MM.1S (cell line): ENCODE data around the gene DUSP9.

Experiments used
- DNase-seq: peaks from one replicate; pipeline ENCODE4 v3.0.0-alpha.2; 2015
- H2AFZ ChIP-seq: fragments of 300-600 bp; sonication (generic); 2 replicates; pipeline ENCODE4 v1.6.0; 2016; ENCODE audit warnings: antibody characterized with exemption, low read length
- H3F3A ChIP-seq: fragments of 300-600 bp; sonication (generic); 2 replicates; pipeline ENCODE4 v1.6.1; 2016; ENCODE audit warnings: mild to moderate bottlenecking, antibody characterized with exemption, low read length, moderate library complexity, mixed read lengths; ENCODE audit not compliant: insufficient read depth
- H3K27ac ChIP-seq: fragments of 300-600 bp; sonication (generic); 2 replicates; pipeline ENCODE4 v1.5.1; 2016; ENCODE audit warnings: mild to moderate bottlenecking, low read length
- H3K27me3 ChIP-seq: fragments of 300-600 bp; sonication (generic); replicated peaks from 2 replicates; pipeline ENCODE4 v1.6.0; 2016; ENCODE audit warnings: low read length; ENCODE audit not compliant: insufficient read depth
- H3K36me3 ChIP-seq: fragments of 300-600 bp; sonication (generic); replicated peaks from 2 replicates; pipeline ENCODE4 v1.6.1; 2016; ENCODE audit warnings: mild to moderate bottlenecking, low read length, mixed read lengths; ENCODE audit not compliant: insufficient read depth
- H3K4me1 ChIP-seq: fragments of 300-600 bp; sonication (generic); 2 replicates; pipeline ENCODE4 v1.6.1; 2016; ENCODE audit warnings: low read length, mixed read lengths
- H3K4me2 ChIP-seq: fragments of 300-600 bp; sonication (generic); 2 replicates; pipeline ENCODE4 v1.6.0; 2016; ENCODE audit warnings: low read depth, low read length
- H3K4me3 ChIP-seq: fragments of 300-600 bp; sonication (generic); 2 replicates; pipeline ENCODE4 v1.5.1; 2016; ENCODE audit warnings: low read length, mixed read lengths
- H3K79me2 ChIP-seq: fragments of 300-600 bp; sonication (generic); 2 replicates; pipeline ENCODE4 v1.6.1; 2016; ENCODE audit warnings: mixed run types, low read length, mixed read lengths
- H3K9ac ChIP-seq: fragments of 300-600 bp; sonication (generic); 2 replicates; pipeline ENCODE4 v1.6.1; 2016; ENCODE audit warnings: low read length, mixed read lengths
- H3K9me2 ChIP-seq: fragments of 300-600 bp; sonication (generic); replicated peaks from 2 replicates; pipeline ENCODE4 v1.6.1; 2016; ENCODE audit warnings: mild to moderate bottlenecking, low read length, mixed read lengths; ENCODE audit not compliant: insufficient read depth
- H3K9me3 ChIP-seq: fragments of 300-600 bp; sonication (generic); replicated peaks from 2 replicates; pipeline ENCODE4 v1.6.1; 2016; ENCODE audit warnings: mild to moderate bottlenecking, low read length, mixed read lengths; ENCODE audit not compliant: insufficient read depth
- H4K20me1 ChIP-seq: fragments of 300-600 bp; sonication (generic); 2 replicates; pipeline ENCODE4 v1.6.1; 2016; ENCODE audit warnings: mild to moderate bottlenecking, low read length, moderate library complexity, mixed read lengths; ENCODE audit not compliant: insufficient read depth
- EZH2 ChIP-seq: fragments of 300-600 bp; sonication (generic); optimal IDR thresholded peaks from 2 replicates; pipeline ENCODE3; 2017; ENCODE audit warnings: low read depth, mild to moderate bottlenecking, antibody characterized with exemption, low read length, mixed read lengths
- EZH2phosphoT487 ChIP-seq: fragments of 300-600 bp; sonication (generic); IDR thresholded peaks from 2 replicates; pipeline ENCODE4 v1.6.1; 2018; ENCODE audit warnings: antibody characterized with exemption, low read length
- TF ChIP-seq, protein P1 (sequence below): fragments of 300-600 bp; sonication (generic); IDR thresholded peaks from 2 replicates; pipeline ENCODE4 v1.5.1; 2016; ENCODE audit warnings: antibody characterized with exemption, low read length, mixed read lengths

DUSP9 gene

DNA sequence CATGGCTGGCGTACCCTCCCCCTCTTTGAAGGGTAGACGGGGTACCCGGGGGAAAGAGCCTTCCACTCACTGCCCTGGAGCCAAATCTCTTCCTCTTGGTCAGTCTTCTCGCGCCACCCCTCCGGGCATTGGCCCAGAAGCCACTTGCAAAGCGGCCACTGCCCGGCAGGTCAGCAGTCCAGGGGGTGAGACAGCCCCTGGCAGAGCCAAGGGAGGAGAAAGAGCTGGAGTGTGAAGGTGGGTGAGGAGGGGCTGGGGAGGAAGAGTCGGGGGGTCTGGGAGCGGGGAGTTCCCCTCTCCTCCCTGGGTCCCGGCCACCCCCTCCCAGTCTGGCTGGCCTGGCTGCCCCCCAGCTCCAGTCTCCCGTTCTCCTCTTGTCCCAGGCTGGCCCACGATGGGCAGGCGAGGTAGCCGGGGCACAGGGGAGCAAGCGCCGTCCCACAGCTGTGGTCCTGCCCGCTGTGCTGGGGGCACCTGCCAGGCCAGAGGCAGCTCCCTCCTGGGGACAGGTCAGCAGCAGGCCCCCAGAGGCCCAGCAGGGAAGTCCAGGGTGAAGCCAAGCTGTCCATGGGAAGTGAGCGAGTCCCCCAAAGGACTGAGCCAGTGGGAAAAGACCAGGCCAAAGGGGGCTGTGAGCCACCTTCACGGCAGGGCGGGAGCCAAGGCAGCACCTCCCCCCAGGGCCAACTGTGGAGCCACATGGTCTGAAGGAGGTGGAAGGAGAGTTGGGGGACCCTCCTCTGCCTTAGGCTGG is 21.6 kb upstream of the DUSP9 start:
- H3K9me2 ChIP-seq: no peaks in the 10 kb centered on the region
- no peak overlapping the region for H3K27ac ChIP-seq

DNA sequence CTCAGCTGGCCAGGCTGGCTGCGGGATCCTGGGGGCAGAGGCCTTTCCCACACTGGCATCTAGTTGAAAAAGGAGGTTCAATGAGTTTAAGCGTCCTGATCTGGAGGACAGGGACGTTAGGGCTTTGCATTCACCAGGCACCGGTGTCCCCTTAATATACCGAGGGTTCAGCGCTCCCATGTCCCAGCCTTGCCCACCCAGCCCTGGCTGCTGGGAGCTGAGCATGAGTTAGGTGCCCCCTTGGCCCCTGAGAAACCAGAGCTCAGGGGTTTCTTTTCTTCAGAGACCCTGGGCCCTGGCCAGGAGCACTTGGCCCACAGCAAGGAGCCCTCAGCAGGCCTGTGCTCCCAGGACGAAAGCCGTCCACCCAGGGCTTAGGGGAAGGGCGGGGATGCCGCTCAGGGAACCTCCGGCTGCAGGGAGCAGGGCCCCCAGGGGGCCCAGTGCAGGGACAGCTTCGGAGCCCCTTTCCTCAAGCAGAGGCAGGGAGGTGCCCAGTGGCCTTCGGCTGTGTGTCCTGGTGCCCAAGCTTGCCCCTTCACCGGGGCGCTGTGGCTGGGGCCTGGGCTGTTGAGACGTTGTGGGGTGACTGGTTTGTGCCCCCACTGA is 20.9 kb upstream of the DUSP9 start:
- Histone ChIP-seq H3K9ac (no peak overlapping the region), H4K20me1 (no peaks in the 10 kb centered on the region), H3K9me3 (no peaks in the 10 kb centered on the region), H3F3A (no peaks in the 10 kb centered on the region), H2AFZ (no peak overlapping the region), H3K79me2 (no peaks in the 10 kb centered on the region), H3K36me3 (no peaks in the 10 kb centered on the region), H3K4me2 (no peak overlapping the region), H3K27ac (no peak overlapping the region), H3K9me2 (no peaks in the 10 kb centered on the region), H3K4me3 (no peak overlapping the region), H3K27me3 (peaks cover 68% of the 10 kb centered on the region), H3K4me1 (no peaks in the 10 kb centered on the region)
- no peak for TF ChIP-seq EZH2phosphoT487
- TF ChIP-seq, protein P1, sequence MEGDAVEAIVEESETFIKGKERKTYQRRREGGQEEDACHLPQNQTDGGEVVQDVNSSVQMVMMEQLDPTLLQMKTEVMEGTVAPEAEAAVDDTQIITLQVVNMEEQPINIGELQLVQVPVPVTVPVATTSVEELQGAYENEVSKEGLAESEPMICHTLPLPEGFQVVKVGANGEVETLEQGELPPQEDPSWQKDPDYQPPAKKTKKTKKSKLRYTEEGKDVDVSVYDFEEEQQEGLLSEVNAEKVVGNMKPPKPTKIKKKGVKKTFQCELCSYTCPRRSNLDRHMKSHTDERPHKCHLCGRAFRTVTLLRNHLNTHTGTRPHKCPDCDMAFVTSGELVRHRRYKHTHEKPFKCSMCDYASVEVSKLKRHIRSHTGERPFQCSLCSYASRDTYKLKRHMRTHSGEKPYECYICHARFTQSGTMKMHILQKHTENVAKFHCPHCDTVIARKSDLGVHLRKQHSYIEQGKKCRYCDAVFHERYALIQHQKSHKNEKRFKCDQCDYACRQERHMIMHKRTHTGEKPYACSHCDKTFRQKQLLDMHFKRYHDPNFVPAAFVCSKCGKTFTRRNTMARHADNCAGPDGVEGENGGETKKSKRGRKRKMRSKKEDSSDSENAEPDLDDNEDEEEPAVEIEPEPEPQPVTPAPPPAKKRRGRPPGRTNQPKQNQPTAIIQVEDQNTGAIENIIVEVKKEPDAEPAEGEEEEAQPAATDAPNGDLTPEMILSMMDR: no peak
- TF ChIP-seq EZH2: no peak
- DNase-seq: no peak

More for the DNA sequence above, 21.6 kb upstream of the DUSP9 start:
- Histone ChIP-seq H2AFZ (no peak overlapping the region), H3K9me3 (no peaks in the 10 kb centered on the region), H3K27me3 (peaks cover 62% of the 10 kb centered on the region), H3K4me1 (no peaks in the 10 kb centered on the region), H3K36me3 (no peaks in the 10 kb centered on the region), H3F3A (no peaks in the 10 kb centered on the region), H3K4me2 (no peak overlapping the region), H3K79me2 (no peaks in the 10 kb centered on the region), H3K9ac (no peak overlapping the region), H3K4me3 (no peak overlapping the region), H4K20me1 (no peaks in the 10 kb centered on the region)
- no peak for DNase-seq
- TF ChIP-seq EZH2 (no peak), EZH2phosphoT487 (no peak)
- TF ChIP-seq, protein P1: no peak

DNA sequence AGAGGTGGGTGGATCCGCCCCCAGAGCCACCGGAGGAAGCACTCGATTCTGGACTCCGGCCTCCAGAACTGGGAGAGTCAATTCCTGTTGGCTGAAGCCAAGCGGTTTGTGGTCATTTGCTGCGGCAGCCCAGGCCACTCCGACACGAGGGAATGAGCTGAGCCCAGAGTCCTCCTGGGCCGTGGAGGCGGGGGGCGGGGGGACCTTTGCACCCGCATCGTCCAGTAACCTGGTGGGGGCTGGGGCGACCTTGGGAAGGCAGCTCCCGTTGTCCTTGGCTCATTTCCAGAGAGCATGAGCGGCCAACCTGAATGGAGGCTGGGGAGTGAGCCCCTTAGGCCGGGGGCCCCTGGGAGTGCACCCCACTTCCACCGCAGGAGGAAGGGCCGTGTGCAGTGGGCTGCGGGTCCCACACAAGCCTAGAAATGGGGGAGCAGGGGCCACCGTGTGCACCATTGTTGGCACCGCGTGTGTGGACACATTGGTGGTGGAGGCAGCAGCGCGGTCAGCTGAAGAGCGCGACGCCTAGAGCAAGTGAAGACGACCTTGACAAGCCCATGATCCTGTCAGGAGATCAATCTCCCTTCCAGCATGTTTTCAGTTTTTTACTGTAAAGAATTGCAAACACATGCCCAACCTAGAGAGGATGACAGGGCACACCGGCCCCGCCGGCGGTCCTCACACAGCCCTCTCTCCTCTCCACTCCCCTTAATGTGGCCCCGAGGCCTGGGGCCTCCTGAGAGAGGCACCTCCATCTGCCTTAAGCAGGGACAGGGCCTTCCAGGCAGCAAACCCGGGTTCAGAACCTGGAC is 19.9 kb upstream of the DUSP9 start:
- no peak overlapping the region for H3K4me2 ChIP-seq
- no peak for DNase-seq
- H3K9me2 ChIP-seq: no peaks in the 10 kb centered on the region
- no peaks in the 10 kb centered on the region for H3F3A ChIP-seq
- H3K9me3 ChIP-seq: no peaks in the 10 kb centered on the region
- H3K27me3 ChIP-seq: peaks cover 71% of the 10 kb centered on the region
- H3K36me3 ChIP-seq: no peaks in the 10 kb centered on the region
- no peak overlapping the region for H2AFZ ChIP-seq
- TF ChIP-seq EZH2phosphoT487 (no peak), EZH2 (no peak)
- TF ChIP-seq, protein P1: no peak
- H3K27ac ChIP-seq: no peak overlapping the region
- H4K20me1 ChIP-seq: no peaks in the 10 kb centered on the region
- H3K4me3 ChIP-seq: no peak overlapping the region
- no peaks in the 10 kb centered on the region for H3K79me2 ChIP-seq
- no peaks in the 10 kb centered on the region for H3K4me1 ChIP-seq
- H3K9ac ChIP-seq: no peak overlapping the region
